A549 (cell line): ENCODE measurements around the gene HPF1. TPM values are rescaled to one million over a fixed set of nuclear protein-coding genes. Genes with fewer than 3 reads are reported as not detected.

Experiments used
- ATAC-seq, 2 experiments: fragments of 200-7000 bp in 1 of 2; fragments of >200 bp in 1 of 2; cut with Nextera tagmentation in 1 of 2; cut with Tn5 transposase in 1 of 2; 3 replicates each; pipeline versions ENCODE4 v1.8.0 to v1.9.1; 2018 to 2020; ENCODE audit warnings: mild to moderate bottlenecking in 1 of 2, moderate library complexity in 1 of 2
- CTCF ChIA-PET: fragments of 300-600 bp; sonication (Branson Sonifier 250); formaldehyde crosslinking; extraction: SDS; loops from one replicate; lab custom pipeline; 2021; ENCODE audit warnings: antibody characterized with exemption, inconsistent platforms; lab: Yijun Ruan, JAX
- POLR2A ChIA-PET: fragments of 350-600 bp; formaldehyde crosslinking; extraction: SDS; loops from one replicate; lab custom pipeline; 2021; ENCODE audit warnings: antibody characterized with exemption, inconsistent platforms; lab: Yijun Ruan, JAX
- DNase-seq, 2 experiments: peaks; one replicate each; pipeline versions ENCODE4 v3.0.0 to v3.0.0-alpha.2; 2011 to 2016; ENCODE audit warnings: low read depth in 1 of 2, low spot score in 1 of 2
- FAIRE-seq: peaks from 2 replicates; lab custom pipeline; 2011; peaks lifted over from hg19 to GRCh38; lab: Jason Lieb, UNC
- H3K27ac ChIP-seq, 2 experiments: fragments of >200 bp; sonication (Bioruptor Twin); formaldehyde crosslinking; 3 replicates each; pipeline ENCODE4 v1.5.1; 2016 to 2017
- H3K4me1 ChIP-seq: fragments of >200 bp; sonication (Bioruptor Twin); formaldehyde crosslinking; 3 replicates; pipeline ENCODE4 v1.6.1; 2016
- H3K4me2 ChIP-seq: fragments of >200 bp; sonication (Bioruptor Twin); formaldehyde crosslinking; 3 replicates; pipeline ENCODE4 v1.6.1; 2016
- H3K4me3 ChIP-seq: fragments of >200 bp; sonication (Bioruptor Twin); formaldehyde crosslinking; 3 replicates; pipeline ENCODE4 v1.5.1; 2016
- H3K9me3 ChIP-seq: fragments of >200 bp; sonication (Bioruptor Twin); formaldehyde crosslinking; 3 replicates; pipeline ENCODE4 v1.6.1; 2016
- BHLHE40 ChIP-seq: IDR thresholded peaks from 2 replicates; pipeline ENCODE4 v1.6.1; 2012; ENCODE audit warnings: low read depth, low read length, inconsistent platforms
- CBX8 ChIP-seq: fragments of 200-600 bp; sonication (generic); IDR thresholded peaks from 2 replicates; pipeline ENCODE4 v1.6.1; 2016
- CHD4 ChIP-seq: fragments of 200-600 bp; sonication (generic); IDR thresholded peaks from 2 replicates; pipeline ENCODE4 v1.6.1; 2016; ENCODE audit warnings: antibody characterized with exemption, mild to moderate bottlenecking, borderline replicate concordance
- EP300 ChIP-seq, 2 experiments: fragments of >200 bp; sonication (Bioruptor Twin); formaldehyde crosslinking; IDR thresholded peaks; 2 replicates in 1 of 2; 3 replicates in 1 of 2; pipeline ENCODE4 v1.6.1; 2016 to 2017
- GATA3 ChIP-seq: IDR thresholded peaks from 2 replicates; pipeline ENCODE4 v1.6.1; 2012; ENCODE audit warnings: borderline replicate concordance
- HDAC2 ChIP-seq: fragments of 200-600 bp; sonication (generic); IDR thresholded peaks from 2 replicates; pipeline ENCODE4 v1.6.1; 2016
- HOXB13 ChIP-seq: fragments of 250-450 bp; sonication (Bioruptor Pico); IDR thresholded peaks from 2 replicates; pipeline ENCODE4 v1.5.0; 2020; ENCODE audit warnings: low read depth, mild to moderate bottlenecking, moderate library complexity
- JUNB ChIP-seq: fragments of >200 bp; sonication (Bioruptor Twin); formaldehyde crosslinking; IDR thresholded peaks from 2 replicates; pipeline ENCODE4 v1.6.1; 2016
- MYC ChIP-seq: IDR thresholded peaks from 2 replicates; pipeline ENCODE4 v1.6.1; 2012; ENCODE audit warnings: mild to moderate bottlenecking, inconsistent platforms, low read length, improper control_type of control experiment, borderline replicate concordance
- RAD21 ChIP-seq, 2 experiments: fragments of >200 bp in 1 of 2; sonication (Bioruptor Twin) in 1 of 2; formaldehyde crosslinking in 1 of 2; IDR thresholded peaks in 1 of 2; conservative IDR thresholded peaks in 1 of 2; 2 replicates in 1 of 2; 3 replicates in 1 of 2; pipeline ENCODE4 v1.6.1; 2012 to 2018; ENCODE audit warnings: inconsistent platforms in 1 of 2
- TFCP2L1 ChIP-seq: fragments of 250-450 bp; sonication (Bioruptor Pico); IDR thresholded peaks from 2 replicates; pipeline ENCODE4 v1.5.0; 2021; ENCODE audit warnings: mild to moderate bottlenecking
- ZFP36 ChIP-seq: fragments of 450-650 bp; IDR thresholded peaks from 2 replicates; pipeline ENCODE4 v1.6.1; 2014; ENCODE audit warnings: borderline replicate concordance; ENCODE audit not compliant: partially characterized antibody
- ZSCAN20 ChIP-seq: fragments of 250-450 bp; sonication (Bioruptor Pico); IDR thresholded peaks from 2 replicates; pipeline ENCODE4 v1.8.0; 2022; ENCODE audit warnings: mild to moderate bottlenecking, moderate library complexity
- WGBS: methylation state at CpG from one replicate; pipeline ENCODE4 v1.1.6; 2017; ENCODE audit errors: missing lambda C conversion rate; 5-methylcytosine and 5-hydroxymethylcytosine counted together
- polyA plus RNA-seq, 4 experiments: library from polyadenylated mRNA; depleted of rRNA in 3 of 4; stranded (reverse); fragments of >200 nt; fragmentation: RNase III in 1 of 4; extraction: RNeasy Plus Mini Kit Qiagen cat#74134 plus additional on column Dnase treatment in 1 of 4; gene quantifications; 2 replicates in 3 of 4; 3 replicates in 1 of 4; pipeline ENCODE4 v1.2.3, GENCODE V29; 2011 to 2017
- TF ChIP-seq, protein P1 (sequence below): fragments of 250-450 bp; sonication (Bioruptor Pico); IDR thresholded peaks from 2 replicates; pipeline ENCODE4 v1.5.0; 2021; ENCODE audit warnings: mild to moderate bottlenecking, moderate library complexity, borderline replicate concordance
- TF ChIP-seq, protein P2 (sequence below): fragments of 150-350 bp; IDR thresholded peaks from 2 replicates; pipeline ENCODE4 v1.6.1; 2014; ENCODE audit warnings: low read depth, mild to moderate bottlenecking, low read length
- TF ChIP-seq, protein P3 (sequence below): fragments of >200 bp; sonication (Bioruptor Twin); formaldehyde crosslinking; IDR thresholded peaks from 3 replicates; pipeline ENCODE4 v1.5.1; 2016

HPF1 gene
- polyA plus RNA-seq, 2 of the 4 experiments (the other 2 are of a cell fraction): 23.4 to 33.7 TPM

DNA sequence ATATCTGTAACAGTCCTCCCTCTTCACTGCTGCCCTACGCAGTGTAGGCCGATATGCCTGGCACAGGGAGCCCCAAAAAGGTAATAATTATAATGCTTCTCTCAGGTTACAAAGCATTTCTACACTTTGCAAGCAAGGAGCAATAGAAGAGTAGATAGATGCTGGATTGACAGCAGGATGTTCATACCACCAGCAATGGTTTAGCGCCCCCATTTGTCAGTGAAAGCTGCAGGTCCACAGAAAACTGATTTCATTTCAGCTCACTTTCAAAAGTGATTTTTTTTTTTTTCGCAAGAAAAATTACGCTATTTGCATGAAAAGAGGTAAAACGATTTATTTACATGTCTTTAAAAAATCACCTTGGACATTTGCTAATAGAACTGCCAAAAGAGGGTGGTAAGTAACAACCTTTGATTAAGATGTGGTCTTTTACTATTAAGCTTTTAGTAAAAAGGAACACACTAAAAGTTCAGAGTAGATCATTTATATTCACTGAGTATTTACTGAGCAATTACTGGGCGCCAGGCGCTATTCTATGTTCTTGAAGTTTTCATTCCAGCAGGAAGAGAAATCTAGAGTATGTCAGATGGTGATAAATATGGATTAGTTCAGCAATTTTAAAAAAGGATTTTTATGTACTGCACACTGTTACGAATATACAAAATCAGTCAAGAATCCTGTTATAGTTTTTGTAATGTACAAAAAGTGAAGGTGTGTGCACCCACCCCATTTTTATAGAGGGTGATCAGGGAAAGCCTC lies 34.4 kb downstream of the HPF1 start:
- H3K4me3 ChIP-seq: no peak overlapping the region
- DNase-seq (peak in 1 of 2 experiments; percentile 31), FAIRE-seq (no peak), ATAC-seq (peak in 1 of 2 experiments; percentile 48; a peak in 1 of 6 replicates)
- H3K4me1 ChIP-seq: no peaks in the 10 kb centered on the region
- 76% methylated on average over 9 of the region's 9 CpGs for WGBS
- H3K9me3 ChIP-seq: no peaks in the 10 kb centered on the region
- ChIA-PET CTCF (interaction anchor here (0.7 to 1.4 kb wide), 3 partner anchors 87 to 139 kb away, joined by 3 to 4 read pairs (median 4); no protein-coding TSS in a partner anchor), POLR2A (interaction anchor here (0.6 to 0.7 kb wide), 2 partner anchors 358 to 414 kb away, joined by 4 read pairs; no protein-coding TSS in a partner anchor)
- TF ChIP-seq ZSCAN20: no peak
- no peak for TF ChIP-seq HDAC2
- TF ChIP-seq, protein P1, sequence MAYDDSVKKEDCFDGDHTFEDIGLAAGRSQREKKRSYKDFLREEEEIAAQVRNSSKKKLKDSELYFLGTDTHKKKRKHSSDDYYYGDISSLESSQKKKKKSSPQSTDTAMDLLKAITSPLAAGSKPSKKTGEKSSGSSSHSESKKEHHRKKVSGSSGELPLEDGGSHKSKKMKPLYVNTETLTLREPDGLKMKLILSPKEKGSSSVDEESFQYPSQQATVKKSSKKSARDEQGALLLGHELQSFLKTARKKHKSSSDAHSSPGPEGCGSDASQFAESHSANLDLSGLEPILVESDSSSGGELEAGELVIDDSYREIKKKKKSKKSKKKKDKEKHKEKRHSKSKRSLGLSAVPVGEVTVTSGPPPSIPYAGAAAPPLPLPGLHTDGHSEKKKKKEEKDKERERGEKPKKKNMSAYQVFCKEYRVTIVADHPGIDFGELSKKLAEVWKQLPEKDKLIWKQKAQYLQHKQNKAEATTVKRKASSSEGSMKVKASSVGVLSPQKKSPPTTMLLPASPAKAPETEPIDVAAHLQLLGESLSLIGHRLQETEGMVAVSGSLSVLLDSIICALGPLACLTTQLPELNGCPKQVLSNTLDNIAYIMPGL: no peak
- TF ChIP-seq RAD21 (conservative IDR thresholded peaks at IDR 0.05 in 1 of 2, IDR thresholded peaks at IDR 0.05 in 1 of 2): peak; percentile 20 to 41; a peak in 3 of 5 replicates
- H3K4me2 ChIP-seq: no peak overlapping the region
- no peak overlapping the region for H3K27ac ChIP-seq

DNA sequence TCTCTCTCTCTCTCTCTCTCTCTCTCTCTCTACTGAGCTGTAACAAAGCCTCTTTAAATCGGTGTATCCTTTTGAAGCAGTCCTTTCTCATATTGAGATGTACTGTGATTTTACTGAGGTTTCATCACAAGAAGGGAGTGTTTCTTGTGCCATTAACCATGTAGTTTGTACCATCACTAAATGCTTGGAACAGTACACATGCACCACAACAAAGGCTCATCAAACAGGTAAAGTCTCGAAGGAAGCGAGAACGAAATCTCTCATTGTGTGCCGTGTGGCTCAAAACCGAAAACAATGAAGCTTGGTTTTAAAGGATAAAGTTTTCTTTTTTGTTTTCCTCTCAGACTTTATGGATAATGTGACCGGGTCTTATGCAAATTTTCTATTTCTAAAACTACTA lies 37.2 kb downstream of the HPF1 start:
- H3K4me2 ChIP-seq: no peak overlapping the region
- no peaks in the 10 kb centered on the region for H3K9me3 ChIP-seq
- ATAC-seq (no peak), FAIRE-seq (no peak), DNase-seq (no peak)
- 0 out of 3 replicates have a peak, but pooled peaks cover 5% of the 10 kb centered on the region for H3K4me1 ChIP-seq
- no peak overlapping the region for H3K4me3 ChIP-seq
- ChIA-PET POLR2A (no interaction called here), CTCF (no interaction called here)
- WGBS: 83% methylated on average over 7 of the region's 7 CpGs
- no peak overlapping the region for H3K27ac ChIP-seq
- TF ChIP-seq BHLHE40 (no peak), JUNB (no peak), HOXB13 (no peak)

DNA sequence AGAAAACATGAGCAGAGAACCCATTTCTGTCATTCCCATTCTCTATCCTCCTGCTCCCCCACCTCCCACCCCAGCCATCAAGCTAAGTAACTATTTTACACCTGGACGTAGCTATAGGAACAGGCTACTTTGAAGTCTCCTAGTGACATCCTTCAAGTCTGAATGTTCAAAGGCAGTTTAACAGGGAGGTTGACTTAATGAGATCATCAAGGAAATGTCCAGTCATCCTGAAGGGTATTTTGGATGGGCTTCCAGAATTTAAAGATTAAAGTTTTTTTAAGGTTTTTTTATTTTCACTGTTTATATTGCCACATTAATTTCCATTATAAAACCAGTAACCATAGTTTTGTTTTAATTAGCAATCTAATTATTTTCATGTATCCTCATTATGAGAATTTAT lies 41.1 kb downstream of the HPF1 start:
- 67% methylated on average over 1 of the region's 1 CpG for WGBS
- Histone ChIP-seq H3K4me3 (no peak overlapping the region), H3K9me3 (no peaks in the 10 kb centered on the region), H3K4me2 (no peak overlapping the region), H3K27ac (no peak overlapping the region), H3K4me1 (0 out of 3 replicates have a peak, but pooled peaks cover 5% of the 10 kb centered on the region)
- ATAC-seq (no peak), DNase-seq (no peak), FAIRE-seq (no peak)
- CTCF ChIA-PET: no interaction called here
- POLR2A ChIA-PET: no interaction called here
- TF ChIP-seq CBX8 (no peak), GATA3 (no peak), CHD4 (no peak), MYC (no peak), TFCP2L1 (no peak), ZFP36 (no peak), EP300 (IDR thresholded peaks at IDR 0.05) (no peak)
- TF ChIP-seq, protein P2, sequence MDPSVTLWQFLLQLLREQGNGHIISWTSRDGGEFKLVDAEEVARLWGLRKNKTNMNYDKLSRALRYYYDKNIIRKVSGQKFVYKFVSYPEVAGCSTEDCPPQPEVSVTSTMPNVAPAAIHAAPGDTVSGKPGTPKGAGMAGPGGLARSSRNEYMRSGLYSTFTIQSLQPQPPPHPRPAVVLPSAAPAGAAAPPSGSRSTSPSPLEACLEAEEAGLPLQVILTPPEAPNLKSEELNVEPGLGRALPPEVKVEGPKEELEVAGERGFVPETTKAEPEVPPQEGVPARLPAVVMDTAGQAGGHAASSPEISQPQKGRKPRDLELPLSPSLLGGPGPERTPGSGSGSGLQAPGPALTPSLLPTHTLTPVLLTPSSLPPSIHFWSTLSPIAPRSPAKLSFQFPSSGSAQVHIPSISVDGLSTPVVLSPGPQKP: no peak
- TF ChIP-seq, protein P3, sequence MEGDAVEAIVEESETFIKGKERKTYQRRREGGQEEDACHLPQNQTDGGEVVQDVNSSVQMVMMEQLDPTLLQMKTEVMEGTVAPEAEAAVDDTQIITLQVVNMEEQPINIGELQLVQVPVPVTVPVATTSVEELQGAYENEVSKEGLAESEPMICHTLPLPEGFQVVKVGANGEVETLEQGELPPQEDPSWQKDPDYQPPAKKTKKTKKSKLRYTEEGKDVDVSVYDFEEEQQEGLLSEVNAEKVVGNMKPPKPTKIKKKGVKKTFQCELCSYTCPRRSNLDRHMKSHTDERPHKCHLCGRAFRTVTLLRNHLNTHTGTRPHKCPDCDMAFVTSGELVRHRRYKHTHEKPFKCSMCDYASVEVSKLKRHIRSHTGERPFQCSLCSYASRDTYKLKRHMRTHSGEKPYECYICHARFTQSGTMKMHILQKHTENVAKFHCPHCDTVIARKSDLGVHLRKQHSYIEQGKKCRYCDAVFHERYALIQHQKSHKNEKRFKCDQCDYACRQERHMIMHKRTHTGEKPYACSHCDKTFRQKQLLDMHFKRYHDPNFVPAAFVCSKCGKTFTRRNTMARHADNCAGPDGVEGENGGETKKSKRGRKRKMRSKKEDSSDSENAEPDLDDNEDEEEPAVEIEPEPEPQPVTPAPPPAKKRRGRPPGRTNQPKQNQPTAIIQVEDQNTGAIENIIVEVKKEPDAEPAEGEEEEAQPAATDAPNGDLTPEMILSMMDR: no peak
